HEK293T (cell line): Measurements from ENCODE around the gene PCAT7.

Experiments
- ARNT ChIP-seq: fragments of 450-650 bp; IDR thresholded peaks from 2 replicates; pipeline ENCODE4 v1.6.1; 2017; ENCODE audit warnings: mild to moderate bottlenecking
- BHLHE40 ChIP-seq: fragments of 450-650 bp; IDR thresholded peaks from 2 replicates; pipeline ENCODE4 v1.6.1; 2016; ENCODE audit warnings: mild to moderate bottlenecking, moderate library complexity, borderline replicate concordance
- ELF4 ChIP-seq: fragments of 450-650 bp; IDR thresholded peaks from 2 replicates; pipeline ENCODE4 v1.6.1; 2017; ENCODE audit warnings: antibody characterized with exemption
- TARDBP ChIP-seq: fragments of 450-650 bp; IDR thresholded peaks from 2 replicates; pipeline ENCODE4 v1.6.1; 2016

GRCh38 chr9:94568250-94568889, 13.5 kb downstream of the PCAT7 start:
- TF ChIP-seq TARDBP (no peak), ELF4 (no peak), ARNT (no peak), BHLHE40 (no peak)
